Fibroblast of lung (primary cell): ENCODE measurements around the gene SEMA3D. TPM values are rescaled to one million over a fixed set of nuclear protein-coding genes. Genes with fewer than 3 reads are reported as not detected.

Source experiments
- DNase-seq, 2 donors: peaks; one replicate each; pipeline versions ENCODE4 v3.0.0 to v3.0.0-alpha.2; 2010; ENCODE audit warnings: low read depth in 2 of 2
- H2AFZ ChIP-seq: 2 replicates; pipeline ENCODE4 v1.5.1; 2012; ENCODE audit warnings: low read length, control low read depth, inconsistent platforms
- H3K27ac ChIP-seq: 2 replicates; pipeline ENCODE4 v1.5.1; 2011; ENCODE audit warnings: low read length, control low read depth; ENCODE audit not compliant: insufficient read depth
- H3K27me3 ChIP-seq: 2 replicates; pipeline ENCODE4 v1.5.1; 2011; ENCODE audit warnings: mild to moderate bottlenecking, low read length; ENCODE audit not compliant: control insufficient read depth, insufficient read depth
- H3K36me3 ChIP-seq: 2 replicates; pipeline ENCODE4 v1.5.1; 2011; ENCODE audit warnings: low read length; ENCODE audit not compliant: control insufficient read depth, insufficient read depth
- H3K4me1 ChIP-seq: 2 replicates; pipeline ENCODE4 v1.5.1; 2011; ENCODE audit warnings: low read length; ENCODE audit not compliant: control insufficient read depth, insufficient read depth; ENCODE audit errors: extremely low read depth
- H3K4me2 ChIP-seq: 2 replicates; pipeline ENCODE4 v1.5.1; 2011; ENCODE audit warnings: low read length, control low read depth; ENCODE audit not compliant: insufficient read depth; ENCODE audit errors: extremely low read depth
- H3K4me3 ChIP-seq, 4 experiments: fragments of 200-600 bp in 1 of 4; sonication (generic) in 1 of 4; replicated peaks in 1 of 4; 2 replicates each; pipeline ENCODE4 v1.5.1; 2011 to 2016; ENCODE audit warnings: low read length in 4 of 4, low read depth in 3 of 4, mild to moderate bottlenecking in 3 of 4, control low read depth in 2 of 4, inconsistent platforms in 1 of 4, mixed read lengths in 1 of 4; ENCODE audit not compliant: insufficient read depth in 1 of 4; ENCODE audit errors: control extremely low read depth in 1 of 4
- H3K79me2 ChIP-seq: 2 replicates; pipeline ENCODE4 v1.5.1; 2012; ENCODE audit warnings: mild to moderate bottlenecking, low read length, inconsistent platforms; ENCODE audit not compliant: control insufficient read depth, insufficient read depth
- H3K9ac ChIP-seq: 2 replicates; pipeline ENCODE4 v1.5.1; 2011; ENCODE audit warnings: mild to moderate bottlenecking, low read length, control low read depth; ENCODE audit not compliant: insufficient read depth
- H3K9me3 ChIP-seq: 2 replicates; pipeline ENCODE4 v1.5.1; 2012; ENCODE audit warnings: low read depth, low read length; ENCODE audit not compliant: control insufficient read depth, insufficient read depth
- H4K20me1 ChIP-seq: 2 replicates; pipeline ENCODE4 v1.5.1; 2011; ENCODE audit warnings: low read length; ENCODE audit not compliant: control insufficient read depth, insufficient read depth; ENCODE audit errors: extremely low read depth
- CTCF ChIP-seq, 2 donors: IDR thresholded peaks in 1 of 2; conservative IDR thresholded peaks in 1 of 2; 1 replicate in 1 of 2; 2 replicates in 1 of 2; pipeline ENCODE4 v1.5.1; 2011 to 2012; ENCODE audit warnings: low read length in 2 of 2, control low read depth in 1 of 2, inconsistent platforms in 1 of 2, low read depth in 1 of 2, mild to moderate bottlenecking in 1 of 2
- EZH2 ChIP-seq: IDR thresholded peaks from 2 replicates; pipeline ENCODE4 v1.5.1; 2012; ENCODE audit warnings: low read length, control low read depth, mild to moderate bottlenecking; ENCODE audit errors: missing control alignments
- polyA plus RNA-seq, 2 donors: library from polyadenylated mRNA; depleted of rRNA in 1 of 2; stranded (reverse) in 1 of 2; unstranded in 1 of 2; fragments of >200 nt; gene quantifications; 2 replicates each; pipeline ENCODE4 v1.2.1, GENCODE V29; 2011 to 2012; ENCODE audit warnings: missing spikeins in 1 of 2
- total RNA-seq: library from RNA; depleted of rRNA; stranded (reverse); fragments of >200 nt; gene quantifications from 2 replicates; pipeline ENCODE4 v1.2.1, GENCODE V29; 2014

SEMA3D gene
- total and polyA plus RNA-seq, 2 donors (not counting 1 experiment from before 2014, with no cell fraction given) = 4.1 to 4.6 TPM

- Histone ChIP-seq H3K9ac (no peak overlapping the region), H3K4me2 (no peak overlapping the region), H3K79me2 (no peaks in the 10 kb centered on the region), H3K36me3 (no peaks in the 10 kb centered on the region), H3K4me1 (no peaks in the 10 kb centered on the region), H3K4me3 (no peak overlapping the region), H3K27ac (no peak overlapping the region), H3K27me3 (no peaks in the 10 kb centered on the region), H4K20me1 (no peaks in the 10 kb centered on the region), H3K9me3 (no peaks in the 10 kb centered on the region), H2AFZ (no peak overlapping the region)
- peak in 1 of 2 donors; percentile 63 for DNase-seq
- TF ChIP-seq CTCF (conservative IDR thresholded peaks at IDR 0.05 in 1 of 2, IDR thresholded peaks at IDR 0.05 in 1 of 2; ENCODE audit: low read depth in 1 of 2, low read length in 2 of 2) = no peak
Measured at GRCh38 chr7:85175217-85175616, 11.6 kb downstream of the SEMA3D start.

GRCh38 chr7:85172530-85172941, 14.3 kb downstream of the SEMA3D start:
- H3K9me3 ChIP-seq = no peaks in the 10 kb centered on the region
- H3K4me3 ChIP-seq = no peak overlapping the region
- H3K36me3 ChIP-seq = no peaks in the 10 kb centered on the region
- H3K27ac ChIP-seq = no peak overlapping the region
- TF ChIP-seq CTCF (conservative IDR thresholded peaks at IDR 0.05 in 1 of 2, IDR thresholded peaks at IDR 0.05 in 1 of 2; ENCODE audit: low read depth in 1 of 2, low read length in 2 of 2) = no peak
- no peak for TF ChIP-seq EZH2
- no peak overlapping the region for H2AFZ ChIP-seq
- H3K4me1 ChIP-seq = no peaks in the 10 kb centered on the region
- H3K4me2 ChIP-seq = peak overlapping the region; percentile 21
- no peaks in the 10 kb centered on the region for H3K27me3 ChIP-seq
- no peaks in the 10 kb centered on the region for H3K79me2 ChIP-seq
- H3K9ac ChIP-seq = no peak overlapping the region
- DNase-seq = peak; percentile 88 to 93
- no peaks in the 10 kb centered on the region for H4K20me1 ChIP-seq

GRCh38 chr7:85167636-85168035, 19.2 kb downstream of the SEMA3D start:
- no peaks in the 10 kb centered on the region for H3K36me3 ChIP-seq
- H3K4me1 ChIP-seq = no peaks in the 10 kb centered on the region
- H3K9ac ChIP-seq = no peak overlapping the region
- H3K4me3 ChIP-seq = no peak overlapping the region
- no peaks in the 10 kb centered on the region for H3K79me2 ChIP-seq
- no peak overlapping the region for H3K27ac ChIP-seq
- DNase-seq = peak in 1 of 2 donors; percentile 19
- no peak overlapping the region for H2AFZ ChIP-seq
- H3K9me3 ChIP-seq = no peaks in the 10 kb centered on the region
- no peaks in the 10 kb centered on the region for H3K27me3 ChIP-seq
- no peaks in the 10 kb centered on the region for H4K20me1 ChIP-seq
- TF ChIP-seq CTCF (conservative IDR thresholded peaks at IDR 0.05 in 1 of 2, IDR thresholded peaks at IDR 0.05 in 1 of 2; ENCODE audit: low read depth in 1 of 2, low read length in 2 of 2) (no peak), EZH2 (no peak)
- H3K4me2 ChIP-seq = no peak overlapping the region
